Gastroesophageal sphincter (tissue), 4 donors: ENCODE results near the gene SH3PXD2A. TPM values are rescaled to one million over a fixed set of nuclear protein-coding genes. Genes with fewer than 3 reads are reported as not detected.

ENCODE experiments used
- ATAC-seq: fragments of 150-250 bp; one replicate; pipeline ENCODE4 v1.9.1; 2016; ENCODE audit warnings: mild to moderate bottlenecking, moderate library complexity
- H3K27ac ChIP-seq, 4 donors: fragments of 200-600 bp; sonication (generic) in 3 of 4; 1 replicate in 3 of 4; 2 replicates in 1 of 4; pipeline ENCODE4 v1.5.1; 2016 to 2019
- H3K27me3 ChIP-seq: fragments of 200-600 bp; sonication (generic); one replicate; pipeline ENCODE4 v1.5.1; 2019
- H3K36me3 ChIP-seq, 2 donors: fragments of 200-600 bp; sonication (generic); one replicate each; pipeline ENCODE4 v1.5.1; 2019; ENCODE audit warnings: control low read depth in 1 of 2
- H3K4me1 ChIP-seq, 3 donors: fragments of 200-600 bp; sonication (generic); 1 replicate in 2 of 3; 2 replicates in 1 of 3; pipeline ENCODE4 v1.5.1; 2016 to 2019; ENCODE audit warnings: control low read depth in 2 of 3
- H3K4me3 ChIP-seq, 2 donors: fragments of 200-600 bp; sonication (generic); one replicate each; pipeline ENCODE4 v1.5.1; 2019; ENCODE audit warnings: mild to moderate bottlenecking in 1 of 2, moderate library complexity in 1 of 2
- H3K9me3 ChIP-seq, 3 donors: fragments of 200-600 bp; sonication (generic); one replicate each; pipeline ENCODE4 v1.5.1; 2017 to 2019; ENCODE audit warnings: control low read depth in 2 of 3
- EP300 ChIP-seq: sonication (generic); formaldehyde crosslinking; IDR thresholded peaks from one replicate; pipeline ENCODE4 v1.6.1; 2017; ENCODE audit warnings: antibody characterized with exemption, mild to moderate bottlenecking
- POLR2A ChIP-seq, 2 donors: fragments of 450-650 bp; IDR thresholded peaks; one replicate each; pipeline ENCODE4 v1.6.1; 2017; ENCODE audit warnings: antibody characterized with exemption in 2 of 2, mild to moderate bottlenecking in 2 of 2, moderate library complexity in 1 of 2
- POLR2AphosphoS5 ChIP-seq: sonication (generic); formaldehyde crosslinking; IDR thresholded peaks from one replicate; pipeline ENCODE4 v1.6.1; 2017; ENCODE audit warnings: antibody characterized with exemption
- WGBS, 2 donors: methylation state at CpG; one replicate each; pipeline ENCODE4 v1.1.5; 2018; ENCODE audit warnings: low coverage in 1 of 2; 5-methylcytosine and 5-hydroxymethylcytosine counted together
- total RNA-seq, 4 donors: library from RNA; depleted of rRNA; stranded (reverse); fragments of >200 nt; gene quantifications; one replicate each; pipeline ENCODE4 v1.1.0, GENCODE V29; 2016
- TF ChIP-seq, protein P1 (sequence below), 4 experiments: fragments of 200-600 bp in 2 of 4; fragments of 450-650 bp in 2 of 4; sonication (generic) in 1 of 4; IDR thresholded peaks; one replicate each; pipeline ENCODE4 v1.5.1; 2017 to 2019; ENCODE audit warnings: antibody characterized with exemption in 4 of 4, mild to moderate bottlenecking in 2 of 4, moderate library complexity in 2 of 4

SH3PXD2A gene
- total RNA-seq, 4 donors from 2014 or later = 31.2 to 65.2 (median 39.5) TPM

DNA sequence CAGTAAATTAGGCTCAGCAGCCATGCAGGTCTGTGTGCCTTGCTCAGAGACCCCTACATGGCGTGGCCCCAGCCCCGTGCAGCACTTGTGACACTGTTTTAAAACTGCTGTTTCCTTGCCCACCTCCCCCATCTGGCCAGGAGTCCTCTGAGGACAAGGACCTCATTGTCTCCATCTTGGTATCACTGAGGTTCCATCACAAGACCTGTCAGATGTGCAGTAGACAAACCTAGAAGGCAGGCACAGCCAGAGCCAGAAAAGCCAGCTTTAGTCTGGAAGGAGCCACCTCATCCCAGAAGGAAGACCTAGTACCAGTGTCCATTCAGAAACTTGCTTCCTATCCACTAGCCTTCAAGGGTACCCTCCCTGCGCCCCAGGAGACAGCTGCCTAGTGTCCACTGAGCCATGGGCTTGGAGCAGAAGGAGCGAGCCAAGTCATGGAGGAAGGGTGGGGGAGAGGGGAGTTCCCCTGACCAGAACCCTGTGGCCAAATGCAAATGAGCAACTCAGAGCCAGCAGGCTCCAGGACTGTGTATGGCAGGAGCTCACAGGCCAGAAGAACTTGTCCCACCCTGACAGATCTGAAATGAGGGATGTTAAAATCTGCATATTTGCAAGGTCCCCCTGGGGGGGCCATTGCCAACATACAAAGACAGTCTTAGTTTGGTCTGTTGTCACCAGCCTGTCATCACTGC, 176.1 kb downstream of the SH3PXD2A start:
- H3K9me3 ChIP-seq = no peaks in the 10 kb centered on the region
- ATAC-seq = no peak
- no peak overlapping the region for H3K4me3 ChIP-seq
- H3K4me1 ChIP-seq = peaks cover 0 to 57% (median 16%) of the 10 kb centered on the region in 3 donors
- no peaks in the 10 kb centered on the region for H3K27me3 ChIP-seq
- no peaks in the 10 kb centered on the region for H3K36me3 ChIP-seq
- peak overlapping the region in 3 of 4 donors; percentile 72 to 82 (median 81) for H3K27ac ChIP-seq
- TF ChIP-seq POLR2A (IDR thresholded peaks at IDR 0.05) = no peak
- TF ChIP-seq, protein P1, sequence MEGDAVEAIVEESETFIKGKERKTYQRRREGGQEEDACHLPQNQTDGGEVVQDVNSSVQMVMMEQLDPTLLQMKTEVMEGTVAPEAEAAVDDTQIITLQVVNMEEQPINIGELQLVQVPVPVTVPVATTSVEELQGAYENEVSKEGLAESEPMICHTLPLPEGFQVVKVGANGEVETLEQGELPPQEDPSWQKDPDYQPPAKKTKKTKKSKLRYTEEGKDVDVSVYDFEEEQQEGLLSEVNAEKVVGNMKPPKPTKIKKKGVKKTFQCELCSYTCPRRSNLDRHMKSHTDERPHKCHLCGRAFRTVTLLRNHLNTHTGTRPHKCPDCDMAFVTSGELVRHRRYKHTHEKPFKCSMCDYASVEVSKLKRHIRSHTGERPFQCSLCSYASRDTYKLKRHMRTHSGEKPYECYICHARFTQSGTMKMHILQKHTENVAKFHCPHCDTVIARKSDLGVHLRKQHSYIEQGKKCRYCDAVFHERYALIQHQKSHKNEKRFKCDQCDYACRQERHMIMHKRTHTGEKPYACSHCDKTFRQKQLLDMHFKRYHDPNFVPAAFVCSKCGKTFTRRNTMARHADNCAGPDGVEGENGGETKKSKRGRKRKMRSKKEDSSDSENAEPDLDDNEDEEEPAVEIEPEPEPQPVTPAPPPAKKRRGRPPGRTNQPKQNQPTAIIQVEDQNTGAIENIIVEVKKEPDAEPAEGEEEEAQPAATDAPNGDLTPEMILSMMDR (IDR thresholded peaks at IDR 0.05) = no peak
- TF ChIP-seq POLR2AphosphoS5 = no peak
- TF ChIP-seq EP300 = no peak
- WGBS, 2 donors = no CpG with 5 or more reads among the region's 4 CpGs

DNA sequence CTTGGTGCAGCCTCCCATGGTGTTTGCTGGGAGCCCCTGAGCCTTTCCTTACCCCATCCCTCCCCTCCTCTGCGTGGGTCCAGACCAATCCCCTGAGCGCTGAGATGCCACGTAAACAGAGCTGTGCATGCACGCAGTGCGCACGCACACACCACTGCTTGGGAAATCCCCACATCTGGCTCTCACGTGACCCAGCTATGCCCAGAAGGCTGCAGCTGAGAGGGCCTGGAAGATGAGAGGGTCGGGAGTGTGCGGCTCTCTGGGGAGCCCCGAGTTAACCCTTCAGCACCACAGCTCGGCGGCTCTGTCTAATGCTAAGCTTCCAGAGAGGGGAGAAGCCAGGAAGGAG, 177.2 kb downstream of the SH3PXD2A start:
- ATAC-seq = peak; percentile 85
- H3K27me3 ChIP-seq = no peaks in the 10 kb centered on the region
- H3K9me3 ChIP-seq = no peaks in the 10 kb centered on the region
- TF ChIP-seq POLR2A (IDR thresholded peaks at IDR 0.05) = no peak
- TF ChIP-seq, protein P1 (IDR thresholded peaks at IDR 0.05) = no peak
- peak; percentile 75 for TF ChIP-seq POLR2AphosphoS5
- no CpG with 5 or more reads among the region's 12 CpGs for WGBS, 2 donors
- H3K4me3 ChIP-seq = peak overlapping the region in 1 of 2 donors; percentile 32
- peaks cover 0 to 57% (median 16%) of the 10 kb centered on the region in 3 donors for H3K4me1 ChIP-seq
- H3K27ac ChIP-seq = peak overlapping the region in 3 of 4 donors; percentile 72 to 82 (median 81)
- no peaks in the 10 kb centered on the region for H3K36me3 ChIP-seq

DNA sequence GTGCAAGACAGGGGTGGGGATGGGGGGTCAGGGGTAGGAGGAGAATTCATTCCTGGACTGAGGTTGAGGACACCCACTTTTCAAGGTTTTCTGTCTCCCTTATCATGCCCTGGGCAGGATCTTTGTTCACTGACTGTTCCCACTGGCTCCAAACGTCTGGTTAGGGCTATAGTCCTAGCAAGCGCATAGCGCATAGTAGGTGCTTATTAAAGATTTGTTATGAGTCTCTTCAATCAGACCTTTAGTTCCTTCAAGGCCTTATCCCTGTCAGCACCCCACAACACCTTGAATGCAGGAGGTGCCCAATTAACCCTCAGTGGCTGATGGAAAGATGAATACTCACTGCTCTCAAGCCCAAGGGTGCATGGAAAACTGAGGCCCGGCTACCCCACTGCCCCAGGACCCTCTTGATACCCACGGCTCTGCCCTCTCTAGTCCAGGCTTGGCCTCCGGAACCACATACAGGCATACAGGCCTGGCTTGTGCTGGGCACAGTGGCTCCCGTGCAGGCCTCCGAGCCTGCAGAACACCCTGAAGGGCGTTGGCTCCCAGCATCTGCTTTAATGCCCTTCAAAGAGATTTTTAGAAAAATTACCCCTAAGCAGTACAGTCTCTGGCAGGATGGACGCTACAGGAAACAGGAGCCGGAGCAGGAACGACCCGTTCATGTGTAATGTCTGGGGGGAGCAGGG, 177.7 kb downstream of the SH3PXD2A start:
- Histone ChIP-seq H3K9me3 (no peaks in the 10 kb centered on the region), H3K27me3 (no peaks in the 10 kb centered on the region), H3K27ac (peak overlapping the region; percentile 10 to 82 (median 76)), H3K4me3 (peak overlapping the region in 1 of 2 donors; percentile 32), H3K36me3 (no peaks in the 10 kb centered on the region), H3K4me1 (peaks cover 0 to 61% (median 16%) of the 10 kb centered on the region in 3 donors)
- ATAC-seq = no peak
- TF ChIP-seq POLR2A (IDR thresholded peaks at IDR 0.05) = no peak
- TF ChIP-seq, protein P1 (IDR thresholded peaks at IDR 0.05) = no peak
- TF ChIP-seq POLR2AphosphoS5 = no peak
- no peak for TF ChIP-seq EP300
- 0 to 50% methylated on average over 2 to 3 of the region's 13 CpGs for WGBS, 2 donors

DNA sequence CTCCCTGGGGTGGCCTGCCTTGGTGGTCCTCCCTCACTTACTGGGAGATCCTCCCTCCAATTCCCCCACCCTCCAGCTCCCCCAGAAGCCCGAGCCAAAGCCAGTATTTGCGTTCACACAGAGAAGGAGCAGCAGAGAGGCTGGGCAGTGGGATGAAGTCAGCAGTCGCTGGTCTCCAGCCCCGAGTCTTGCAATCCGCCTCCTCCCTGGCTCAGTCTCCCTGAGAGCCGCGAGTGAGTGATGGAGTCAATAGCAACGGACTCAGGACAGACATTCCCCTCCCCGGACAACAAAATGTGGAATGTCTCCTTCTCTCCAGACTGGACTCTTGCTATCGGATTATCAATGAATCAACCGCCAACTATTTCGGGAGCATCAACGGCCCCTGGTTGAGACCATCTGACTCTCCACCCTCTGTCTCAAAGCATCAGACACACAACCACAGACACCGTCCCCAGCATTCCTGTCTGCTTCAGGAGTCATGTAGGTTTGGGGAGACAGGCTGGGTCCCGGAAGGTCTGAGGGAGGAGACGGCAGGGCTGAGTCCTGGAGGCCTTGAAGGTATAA, 178.4 kb downstream of the SH3PXD2A start:
- no peak overlapping the region for H3K4me3 ChIP-seq
- peaks cover 0 to 68% (median 16%) of the 10 kb centered on the region in 3 donors for H3K4me1 ChIP-seq
- H3K36me3 ChIP-seq = no peaks in the 10 kb centered on the region
- H3K27ac ChIP-seq = peak overlapping the region in 3 of 4 donors; percentile 72 to 82 (median 81)
- ATAC-seq = peak; percentile 68
- H3K27me3 ChIP-seq = no peaks in the 10 kb centered on the region
- H3K9me3 ChIP-seq = no peaks in the 10 kb centered on the region
- WGBS, 2 donors = 60 to 69% methylated on average over 1 to 3 of the region's 16 CpGs
- no peak for TF ChIP-seq POLR2AphosphoS5
- no peak for TF ChIP-seq POLR2A (IDR thresholded peaks at IDR 0.05)
- TF ChIP-seq, protein P1 (IDR thresholded peaks at IDR 0.05) = no peak
- TF ChIP-seq EP300 = no peak
